A673 (cell line): ENCODE results near the gene P3H3. TPM values are rescaled to one million over a fixed set of nuclear protein-coding genes. Genes with fewer than 3 reads are reported as not detected.

Experiments
- BruUV-seq: library from RNA; stranded (reverse); fragments of 400-500 nt; replicated peaks from 2 replicates; lab custom pipeline; 2021; lab: Mats Ljungman, UMichigan
- CTCF ChIA-PET: fragments of 300-600 bp; sonication (Branson Sonifier 250); formaldehyde crosslinking; loops from one replicate; lab custom pipeline; 2022; ENCODE audit warnings: antibody characterized with exemption; lab: Charles Lee
- POLR2A ChIA-PET: fragments of 300-600 bp; sonication (Branson Sonifier 250); formaldehyde crosslinking; loops from one replicate; lab custom pipeline; 2022; ENCODE audit warnings: antibody characterized with exemption; ENCODE audit not compliant: low non-redundant PET; lab: Charles Lee
- DNase-seq: peaks from one replicate; pipeline ENCODE4 v3.0.0-alpha.2; 2015; ENCODE audit warnings: low spot score
- H3K27ac ChIP-seq: fragments of 200-600 bp; sonication (generic); 2 replicates; pipeline ENCODE4 v1.5.1; 2016; ENCODE audit warnings: mixed run types, low read depth, mild to moderate bottlenecking, mixed read lengths, antibody characterized with exemption, low read length; ENCODE audit not compliant: poor library complexity, severe bottlenecking
- H3K27me3 ChIP-seq: fragments of 200-600 bp; sonication (generic); replicated peaks from 2 replicates; pipeline ENCODE4 v1.6.1; 2017; ENCODE audit warnings: mixed run types, low read depth, mild to moderate bottlenecking, mixed read lengths, antibody characterized with exemption, low read length; ENCODE audit not compliant: insufficient read depth, poor library complexity
- H3K36me3 ChIP-seq: fragments of 200-600 bp; sonication (generic); 2 replicates; pipeline ENCODE4 v1.6.1; 2016; ENCODE audit warnings: mixed run types, mild to moderate bottlenecking, mixed read lengths, antibody characterized with exemption, low read length; ENCODE audit not compliant: insufficient read depth, poor library complexity, severe bottlenecking
- H3K4me1 ChIP-seq: fragments of 200-600 bp; sonication (generic); 2 replicates; pipeline ENCODE4 v1.6.1; 2017; ENCODE audit warnings: mixed run types, mild to moderate bottlenecking, mixed read lengths, antibody characterized with exemption, low read length; ENCODE audit not compliant: insufficient read depth, poor library complexity, severe bottlenecking
- H3K4me3 ChIP-seq: fragments of 200-600 bp; sonication (generic); 2 replicates; pipeline ENCODE4 v1.5.1; 2016; ENCODE audit warnings: low read depth, mixed run types, mild to moderate bottlenecking, mixed read lengths, low read length; ENCODE audit not compliant: poor library complexity, severe bottlenecking
- H3K9me3 ChIP-seq: fragments of 200-600 bp; sonication (generic); 2 replicates; pipeline ENCODE4 v1.6.1; 2016; ENCODE audit warnings: mixed run types, low read depth, mild to moderate bottlenecking, mixed read lengths, antibody characterized with exemption, low read length; ENCODE audit not compliant: poor library complexity, severe bottlenecking
- EZH2 ChIP-seq: fragments of 200-600 bp; sonication (generic); IDR thresholded peaks from 2 replicates; pipeline ENCODE4 v1.6.1; 2017; ENCODE audit warnings: borderline replicate concordance, low read depth, mild to moderate bottlenecking, mixed read lengths, antibody characterized with exemption, low read length; ENCODE audit not compliant: poor library complexity, severe bottlenecking
- intact Hi-C: fragments of 100-400 bp; cut with micrococcal nuclease; formaldehyde crosslinking; loops from one replicate; pipeline ENCODE4 v1.10.0; 2022; ENCODE audit not compliant: unreplicated experiment
- total RNA-seq: library from RNA; stranded (reverse); gene quantifications from 2 replicates; pipeline ENCODE4 v1.2.3, GENCODE V29; 2021
- TF ChIP-seq, protein P1 (sequence below): fragments of 300-800, 200-600 bp; sonication (generic); conservative IDR thresholded peaks from 2 replicates; pipeline ENCODE4 v1.5.1; 2017; ENCODE audit warnings: low read depth, mild to moderate bottlenecking, antibody characterized with exemption, low read length, moderate library complexity, mixed read lengths

The P3H3 gene
- total RNA-seq, 1 experiment from 2014 or later: 45.3 TPM

DNA sequence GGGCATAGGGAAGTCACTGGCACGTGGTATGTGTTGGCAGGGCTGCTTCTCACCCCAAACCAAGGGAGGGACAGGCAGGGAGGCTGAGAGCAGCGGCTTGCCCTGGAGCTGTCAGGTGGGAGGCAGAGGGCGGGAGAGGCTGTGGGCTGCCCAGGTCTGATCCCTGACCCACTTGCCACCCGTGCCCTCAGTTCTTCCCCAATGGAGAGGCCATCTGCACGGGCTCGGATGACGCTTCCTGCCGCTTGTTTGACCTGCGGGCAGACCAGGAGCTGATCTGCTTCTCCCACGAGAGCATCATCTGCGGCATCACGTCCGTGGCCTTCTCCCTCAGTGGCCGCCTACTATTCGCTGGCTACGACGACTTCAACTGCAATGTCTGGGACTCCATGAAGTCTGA, 17.2 kb downstream of the P3H3 start:
- no TSS peak for BruUV-seq
- TF ChIP-seq, protein P1, sequence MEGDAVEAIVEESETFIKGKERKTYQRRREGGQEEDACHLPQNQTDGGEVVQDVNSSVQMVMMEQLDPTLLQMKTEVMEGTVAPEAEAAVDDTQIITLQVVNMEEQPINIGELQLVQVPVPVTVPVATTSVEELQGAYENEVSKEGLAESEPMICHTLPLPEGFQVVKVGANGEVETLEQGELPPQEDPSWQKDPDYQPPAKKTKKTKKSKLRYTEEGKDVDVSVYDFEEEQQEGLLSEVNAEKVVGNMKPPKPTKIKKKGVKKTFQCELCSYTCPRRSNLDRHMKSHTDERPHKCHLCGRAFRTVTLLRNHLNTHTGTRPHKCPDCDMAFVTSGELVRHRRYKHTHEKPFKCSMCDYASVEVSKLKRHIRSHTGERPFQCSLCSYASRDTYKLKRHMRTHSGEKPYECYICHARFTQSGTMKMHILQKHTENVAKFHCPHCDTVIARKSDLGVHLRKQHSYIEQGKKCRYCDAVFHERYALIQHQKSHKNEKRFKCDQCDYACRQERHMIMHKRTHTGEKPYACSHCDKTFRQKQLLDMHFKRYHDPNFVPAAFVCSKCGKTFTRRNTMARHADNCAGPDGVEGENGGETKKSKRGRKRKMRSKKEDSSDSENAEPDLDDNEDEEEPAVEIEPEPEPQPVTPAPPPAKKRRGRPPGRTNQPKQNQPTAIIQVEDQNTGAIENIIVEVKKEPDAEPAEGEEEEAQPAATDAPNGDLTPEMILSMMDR: no peak
- TF ChIP-seq EZH2: no peak
- H3K4me3 ChIP-seq: no peak overlapping the region
- POLR2A ChIA-PET: no interaction called here
- CTCF ChIA-PET: no interaction called here
- no peak overlapping the region for H3K27ac ChIP-seq
- intact Hi-C loops: no loop called here
- DNase-seq: no peak
- peaks cover 59% of the 10 kb centered on the region for H3K36me3 ChIP-seq
- H3K27me3 ChIP-seq: no peaks in the 10 kb centered on the region
- no peaks in the 10 kb centered on the region for H3K9me3 ChIP-seq
- peaks cover 12% of the 10 kb centered on the region for H3K4me1 ChIP-seq

DNA sequence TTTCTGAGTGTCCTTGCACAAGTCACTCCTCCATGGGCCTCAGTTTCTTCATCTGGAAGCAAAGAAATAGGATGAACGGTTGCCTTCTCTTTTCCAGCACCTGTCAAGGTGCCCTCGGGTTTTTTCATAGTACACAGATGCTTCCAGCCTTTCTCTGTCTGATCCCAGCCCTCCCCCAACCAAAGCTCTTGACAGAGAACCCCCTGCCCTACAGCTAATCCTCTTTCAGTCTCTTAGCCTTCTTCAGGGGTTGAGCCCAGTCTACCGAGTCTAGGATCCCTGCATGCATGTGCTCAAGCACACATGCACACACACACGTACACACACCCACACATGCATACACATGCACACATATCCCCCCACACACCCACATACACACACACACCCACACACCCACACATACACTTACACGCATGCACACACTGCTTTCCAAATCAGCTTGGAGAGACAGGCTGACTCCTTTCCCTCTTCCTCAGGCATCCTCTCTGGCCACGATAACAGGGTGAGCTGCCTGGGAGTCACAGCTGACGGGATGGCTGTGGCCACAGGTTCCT, 18.2 kb downstream of the P3H3 start:
- no peak for DNase-seq
- no TSS peak for BruUV-seq
- TF ChIP-seq, protein P1: no peak
- no peak for TF ChIP-seq EZH2
- Histone ChIP-seq H3K4me3 (no peak overlapping the region), H3K36me3 (peaks cover 59% of the 10 kb centered on the region), H3K4me1 (peaks cover 12% of the 10 kb centered on the region), H3K9me3 (no peaks in the 10 kb centered on the region), H3K27me3 (no peaks in the 10 kb centered on the region), H3K27ac (no peak overlapping the region)
- POLR2A ChIA-PET: no interaction called here
- CTCF ChIA-PET: no interaction called here
- intact Hi-C loops: no loop called here

DNA sequence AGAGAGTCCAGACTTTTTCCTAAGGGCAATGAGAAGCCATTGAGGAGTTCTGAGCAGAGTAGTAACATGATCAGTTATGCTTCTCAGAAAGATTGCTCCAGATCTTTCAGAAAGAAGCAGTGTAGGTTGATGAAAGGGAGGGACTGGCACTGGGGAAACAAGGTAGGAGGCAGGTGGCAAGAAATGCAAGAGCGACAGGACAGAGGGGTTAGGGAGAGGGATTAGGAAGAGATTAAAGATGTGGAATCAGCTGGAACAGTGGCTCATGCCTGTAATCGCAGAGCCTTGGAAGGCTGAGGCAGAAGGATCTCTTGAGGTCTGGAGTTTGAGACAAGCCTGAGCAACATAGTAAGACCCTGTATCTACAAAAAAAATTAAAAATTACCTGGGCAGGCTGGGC, 19.5 kb downstream of the P3H3 start:
- CTCF ChIA-PET: no interaction called here

More for the DNA sequence above, 19.5 kb downstream of the P3H3 start:
- no peaks in the 10 kb centered on the region for H3K27me3 ChIP-seq
- peaks cover 59% of the 10 kb centered on the region for H3K36me3 ChIP-seq
- intact Hi-C loops: no loop called here
- H3K27ac ChIP-seq: no peak overlapping the region
- H3K9me3 ChIP-seq: no peaks in the 10 kb centered on the region
- POLR2A ChIA-PET: no interaction called here
- no peak for DNase-seq
- H3K4me3 ChIP-seq: no peak overlapping the region
- no TSS peak for BruUV-seq
- no peak for TF ChIP-seq EZH2
- TF ChIP-seq, protein P1: no peak
- H3K4me1 ChIP-seq: peaks cover 12% of the 10 kb centered on the region
